ENCODE data around the gene CHMP4B.

GRCh38 chr20:33788351-33789049 is 22.6 kb upstream of the CHMP4B start:
- TF ChIP-seq POU6F1 (CRISPR knock-in tag; IDR thresholded peaks at IDR 0.05; ENCODE audit: borderline replicate concordance, low read depth) = no peak
- TF ChIP-seq ZNF565 (CRISPR knock-in tag; conservative IDR thresholded peaks at IDR 0.05; ENCODE audit: low read depth) = no peak
- TF ChIP-seq CSRNP3 (CRISPR knock-in tag; IDR thresholded peaks at IDR 0.05) = no peak
- no peak for TF ChIP-seq TSHZ2 (CRISPR knock-in tag; IDR thresholded peaks at IDR 0.05)
- no peak for TF ChIP-seq ZC3H10 (CRISPR knock-in tag; IDR thresholded peaks at IDR 0.05)
- no peak for TF ChIP-seq RARB (CRISPR knock-in tag; IDR thresholded peaks at IDR 0.05)
- TF ChIP-seq TCF4 (CRISPR knock-in tag; IDR thresholded peaks at IDR 0.05; ENCODE audit: borderline replicate concordance) = no peak
